GM21576 (cell line): ENCODE data around the gene CTF1.
"Not testable (repeated sequence)": the region's sequence is repeated elsewhere in the genome, so short reads cannot be mapped to it uniquely, and the experiment has no call there.

Source experiments
- ATAC-seq: cut with Tn5 transposase; IDR thresholded peaks from one replicate; pipeline ENCODE4 v1.9.1; 2021; ENCODE audit warnings: mild to moderate bottlenecking, moderate library complexity; ENCODE audit not compliant: unreplicated experiment

CTF1 gene

GRCh38 chr16:30887927-30888326 lies 8.5 kb upstream of the CTF1 start:
- no peak for ATAC-seq

DNA sequence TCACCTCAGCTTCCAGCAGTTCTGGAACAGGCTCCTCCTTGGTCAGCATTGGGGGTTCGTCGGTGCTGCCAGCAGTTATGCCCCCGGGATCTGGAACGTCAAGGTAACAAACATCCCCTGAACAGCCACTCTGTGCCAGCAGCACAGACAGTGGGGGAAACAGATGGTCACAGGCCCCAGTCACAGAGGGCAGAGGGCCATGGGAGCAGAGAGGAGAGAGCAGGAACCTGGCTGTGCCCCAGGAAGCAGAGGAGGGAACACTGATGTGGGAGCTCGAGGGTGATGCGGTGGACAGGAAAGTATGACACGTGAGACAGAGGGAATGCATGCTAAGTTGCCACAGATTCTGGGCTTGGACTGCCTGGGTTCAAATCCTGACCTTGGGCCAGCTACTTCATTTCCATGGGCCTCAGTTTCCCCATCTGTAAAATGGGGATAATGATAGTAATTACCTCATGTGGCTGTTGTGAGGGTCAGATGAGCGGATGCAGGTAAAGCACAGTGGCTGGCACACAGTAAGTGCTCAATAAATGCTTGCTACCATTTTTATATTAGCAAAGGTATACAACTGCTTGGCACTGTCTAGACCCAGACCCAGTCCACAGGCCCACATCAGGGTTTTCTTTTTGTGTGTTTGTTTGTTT lies 7.4 kb upstream of the CTF1 start:
- no peak for ATAC-seq

- ATAC-seq = no peak
Observed at GRCh38 chr16:30889721-30890120, 6.7 kb upstream of the CTF1 start.

DNA sequence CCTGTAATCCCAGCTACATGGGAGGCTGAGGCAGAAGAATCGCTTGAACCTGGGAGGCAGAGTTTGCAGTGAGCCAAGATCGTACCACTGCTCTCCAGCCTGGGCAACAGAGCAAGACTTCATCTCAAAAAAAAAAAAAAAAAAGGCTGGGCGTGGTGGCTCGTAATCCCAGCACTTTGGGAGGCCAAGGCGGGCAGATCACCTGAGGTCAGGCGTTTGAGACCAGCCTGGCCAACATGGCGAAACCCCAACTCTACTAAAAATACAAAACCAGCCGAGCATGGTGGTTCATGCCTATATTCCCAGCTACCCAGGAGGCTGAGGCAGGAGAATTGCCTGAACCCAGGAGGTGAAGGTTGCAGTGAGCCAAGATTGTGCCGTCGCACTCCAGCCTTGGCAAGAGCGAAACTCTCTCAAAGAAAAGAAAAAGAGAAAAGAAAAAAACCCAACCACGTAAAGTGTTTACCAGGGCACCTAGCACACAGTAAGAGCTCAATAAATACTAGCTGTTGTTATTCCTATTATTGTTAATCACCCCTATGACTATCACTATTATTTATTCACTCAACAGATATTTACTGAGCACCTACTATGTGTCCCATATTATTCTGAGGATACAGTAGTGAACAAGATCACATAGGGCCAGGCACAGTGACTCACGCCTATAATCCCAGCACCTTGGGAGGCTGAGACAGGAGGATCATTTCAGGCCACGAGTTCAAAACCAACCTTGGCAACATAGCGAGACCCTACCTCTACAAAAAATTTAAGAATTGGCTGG lies 5.2 kb upstream of the CTF1 start:
- ATAC-seq = not testable (repeated sequence)

DNA sequence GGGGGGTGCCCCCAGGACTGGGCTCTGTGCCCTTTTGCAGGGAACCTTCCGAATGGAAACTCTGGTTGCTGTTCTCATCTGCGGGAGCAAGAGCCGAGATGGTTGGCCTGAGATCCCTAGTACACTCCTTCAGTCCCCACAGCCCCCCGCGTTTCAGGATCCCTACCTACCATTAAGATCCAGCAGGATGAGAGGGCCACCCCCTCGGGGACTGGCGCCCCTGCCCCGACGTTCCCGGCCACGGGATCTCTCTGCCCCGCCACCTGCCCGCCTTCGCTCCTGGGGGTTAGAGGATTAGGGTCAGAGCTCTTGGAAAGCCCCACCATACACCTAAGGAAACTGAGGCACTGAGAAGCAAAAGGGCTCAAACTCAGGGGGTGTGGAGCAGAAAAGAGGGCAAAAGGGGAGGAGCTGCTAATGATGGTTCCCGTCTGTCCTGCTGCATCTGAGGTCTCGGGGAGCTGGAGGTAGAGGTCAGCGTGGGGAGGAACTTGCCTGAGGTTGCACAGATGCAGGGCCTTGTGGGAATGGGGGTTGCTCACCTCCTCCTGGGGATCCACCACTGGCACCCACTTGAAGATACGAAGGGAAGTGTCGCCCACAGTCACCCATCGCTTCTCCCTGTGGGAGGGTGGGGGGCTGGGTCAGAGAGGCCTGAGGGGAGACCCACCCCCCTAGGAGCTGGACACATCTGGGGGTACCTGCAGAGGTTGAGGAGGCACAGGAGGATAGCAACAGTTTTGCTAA lies 3.6 kb upstream of the CTF1 start:
- no peak for ATAC-seq

DNA sequence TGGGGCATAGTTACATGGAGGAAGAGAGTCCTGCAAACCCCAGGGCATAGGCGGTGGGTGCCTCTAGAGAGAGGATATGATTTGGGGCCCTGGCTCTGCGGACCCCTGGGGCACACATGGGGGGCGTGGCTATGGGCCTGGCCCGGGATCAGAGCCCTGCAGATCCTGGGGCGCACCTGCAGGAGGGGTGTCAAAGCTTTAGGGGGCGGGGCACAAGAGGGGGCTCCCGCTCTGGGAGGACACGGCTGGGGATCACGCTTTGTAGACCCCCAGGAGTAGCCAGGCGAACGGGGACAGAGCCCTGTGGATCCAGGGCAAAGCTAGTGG lies 3.0 kb upstream of the CTF1 start:
- ATAC-seq = no peak

DNA sequence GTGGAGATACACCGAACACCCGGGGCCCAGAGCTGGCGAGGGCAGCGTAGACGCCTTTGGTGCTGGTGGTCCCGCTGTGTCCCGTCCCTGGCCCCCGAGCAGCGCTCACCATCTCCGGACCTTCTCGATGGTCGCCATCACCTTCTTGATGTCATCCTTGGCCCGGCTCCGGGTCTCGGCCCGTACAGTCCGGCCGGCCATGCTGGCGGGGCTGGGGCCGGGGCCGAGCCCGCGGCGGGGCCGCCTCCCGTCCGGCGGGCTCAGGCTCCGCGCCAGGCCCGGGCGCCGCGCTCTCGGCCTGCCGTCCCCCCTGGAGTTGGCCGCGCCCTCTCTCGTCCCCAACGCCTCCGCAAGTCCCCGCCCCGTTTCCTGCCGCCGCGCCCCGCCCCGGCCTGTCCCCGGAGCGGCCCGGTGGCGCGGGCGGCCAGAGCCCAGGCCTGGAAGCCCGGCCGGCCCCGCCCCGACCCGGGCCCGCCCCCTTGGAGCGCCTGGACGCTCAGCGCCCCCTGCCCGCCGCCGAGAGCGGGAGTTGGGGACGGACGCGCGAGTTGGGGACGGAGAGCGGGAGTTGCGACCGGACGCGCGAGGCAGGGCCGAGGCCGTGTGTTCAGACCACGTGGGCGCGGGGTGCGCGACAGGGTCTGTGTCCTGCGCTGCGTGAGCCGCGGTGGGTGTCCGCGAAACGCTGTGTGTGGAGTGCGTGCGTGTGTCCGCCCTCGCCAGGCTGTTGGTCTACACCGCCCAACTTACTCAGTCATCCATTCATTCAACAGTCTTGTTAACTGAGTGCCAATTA lies 2.5 kb upstream of the CTF1 start, which contains the start of gene BCL7C:
BCL7C (minus strand) TSS at position 334 of the 796 bp plus-strand sequence; CDS start at position 201, 133 bp downstream.
- ATAC-seq = peak; percentile 67

DNA sequence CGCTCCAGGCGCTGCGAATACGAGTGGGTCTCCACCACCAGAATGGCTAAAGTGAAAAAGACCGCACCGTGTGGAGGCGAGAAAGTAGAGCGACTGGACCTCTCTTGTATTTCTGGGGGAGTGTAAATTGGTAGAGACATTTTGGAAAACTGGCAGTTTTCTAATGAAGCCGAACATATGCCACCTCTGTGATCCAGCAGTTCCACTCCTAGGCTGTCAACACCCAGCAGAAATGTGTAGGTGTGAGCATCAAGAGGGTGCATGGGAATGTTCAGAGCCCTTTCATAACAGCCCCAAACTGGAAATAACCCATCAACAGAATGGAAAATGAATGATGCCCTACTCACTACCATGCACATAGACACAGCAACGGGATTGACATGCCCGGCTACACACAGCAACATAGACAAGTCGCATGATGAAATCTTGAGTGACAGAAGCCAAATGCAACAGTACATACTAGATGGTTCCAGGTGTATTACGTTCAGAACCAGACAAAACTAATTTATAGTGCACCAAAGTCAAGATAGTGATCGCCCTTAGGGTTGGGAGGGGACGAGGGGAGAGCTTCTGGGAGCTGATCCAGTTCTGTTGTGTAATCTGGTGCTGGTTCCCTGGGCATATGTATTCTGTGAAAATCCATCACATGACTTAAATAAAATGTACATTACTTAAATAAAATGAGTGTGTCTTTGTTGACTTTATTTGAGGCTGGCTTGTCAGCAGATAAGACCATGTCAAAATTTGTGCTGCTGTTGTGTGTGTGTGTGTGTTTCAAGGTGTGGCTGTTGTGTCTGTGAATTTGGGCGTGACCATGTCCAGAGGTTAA lies 1.7 kb upstream of the CTF1 start:
- no peak for ATAC-seq

- no peak for ATAC-seq
Observed at GRCh38 chr16:30895627-30896260, 670 bp upstream of the CTF1 start.

DNA sequence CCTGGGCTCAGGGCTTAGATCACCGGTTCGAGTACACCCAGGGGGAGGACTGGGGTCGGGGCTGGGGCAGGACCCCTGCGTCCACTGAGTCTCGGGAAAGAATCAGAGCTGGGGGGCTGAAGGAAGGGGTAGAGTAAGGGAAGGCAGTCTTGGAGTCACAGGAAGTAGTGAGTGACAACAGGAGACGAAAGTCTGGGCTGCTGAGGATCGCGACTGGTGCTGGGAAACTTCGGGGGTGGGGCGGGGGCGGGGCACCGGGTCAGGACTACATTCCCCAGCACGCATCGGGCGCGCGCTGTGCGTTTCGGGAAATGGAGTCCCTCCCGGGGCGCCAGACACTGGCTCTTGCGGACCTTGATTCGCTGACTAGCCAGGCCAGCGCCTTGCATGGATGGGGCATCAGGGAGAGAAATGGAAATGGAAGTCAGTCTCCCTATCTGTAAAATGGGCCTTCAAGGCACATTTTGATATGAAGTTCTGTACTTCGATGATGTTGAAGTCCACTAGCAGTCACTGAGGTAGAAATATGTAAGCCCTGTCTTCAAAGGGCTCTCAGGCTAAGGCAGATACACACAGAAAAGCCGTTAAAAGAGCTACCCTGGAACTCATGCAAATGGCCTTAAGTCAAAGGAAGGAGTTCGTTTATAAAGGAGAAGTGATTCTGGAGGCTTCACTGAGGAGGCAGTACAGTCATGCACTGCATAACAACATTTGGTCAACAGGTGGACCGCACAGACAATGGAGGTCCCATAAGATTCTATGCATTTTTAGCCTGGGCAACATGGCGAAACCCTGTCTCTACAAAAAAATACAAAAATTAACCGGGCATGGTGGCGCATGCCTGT lies 697 bp downstream of the CTF1 start:
- ATAC-seq = peak; percentile 42

GRCh38 chr16:30899794-30900193 lies 3.4 kb downstream of the CTF1 start:
- ATAC-seq = no peak

- ATAC-seq = no peak
Observed at GRCh38 chr16:30900588-30900987, 4.2 kb downstream of the CTF1 start.

DNA sequence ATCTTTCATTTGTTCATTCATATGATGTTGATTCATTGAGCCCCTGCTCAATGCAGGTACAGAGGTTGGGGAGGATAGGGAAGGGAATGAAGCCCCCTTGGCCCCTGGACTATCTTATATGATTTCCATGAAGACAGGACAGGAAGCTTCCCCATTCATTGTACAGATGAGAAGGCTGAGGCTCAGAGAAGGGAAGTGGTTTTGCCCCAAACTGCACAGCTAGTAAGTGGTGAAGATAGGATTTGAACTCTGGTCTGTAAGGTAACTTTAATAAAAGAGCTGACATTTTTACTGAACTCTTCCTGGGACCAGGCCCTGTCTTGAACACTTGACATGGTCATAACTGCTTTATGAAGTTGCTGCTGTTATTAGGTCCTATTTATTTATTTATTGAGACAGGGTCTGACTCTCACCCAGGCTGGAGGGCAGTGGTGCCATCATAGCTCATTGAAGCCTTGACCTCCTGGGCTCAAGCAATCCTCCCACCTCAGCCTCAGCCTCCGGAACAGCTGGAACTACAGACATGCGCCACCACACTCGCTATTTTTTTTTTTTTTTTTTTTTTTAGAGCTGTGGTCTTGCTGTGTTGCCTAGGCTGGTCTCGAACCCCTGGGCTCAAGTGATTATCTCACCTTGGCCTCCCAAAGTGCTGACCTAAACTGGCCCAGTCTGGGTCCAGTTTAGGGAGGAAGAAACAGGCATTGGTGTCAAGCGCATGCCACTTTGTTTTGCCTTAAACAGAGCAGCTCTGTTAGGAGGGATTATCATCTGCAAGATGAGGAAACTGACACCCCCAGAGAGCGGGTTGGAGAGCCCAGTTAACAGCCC lies 5.0 kb downstream of the CTF1 start:
- ATAC-seq = no peak

DNA sequence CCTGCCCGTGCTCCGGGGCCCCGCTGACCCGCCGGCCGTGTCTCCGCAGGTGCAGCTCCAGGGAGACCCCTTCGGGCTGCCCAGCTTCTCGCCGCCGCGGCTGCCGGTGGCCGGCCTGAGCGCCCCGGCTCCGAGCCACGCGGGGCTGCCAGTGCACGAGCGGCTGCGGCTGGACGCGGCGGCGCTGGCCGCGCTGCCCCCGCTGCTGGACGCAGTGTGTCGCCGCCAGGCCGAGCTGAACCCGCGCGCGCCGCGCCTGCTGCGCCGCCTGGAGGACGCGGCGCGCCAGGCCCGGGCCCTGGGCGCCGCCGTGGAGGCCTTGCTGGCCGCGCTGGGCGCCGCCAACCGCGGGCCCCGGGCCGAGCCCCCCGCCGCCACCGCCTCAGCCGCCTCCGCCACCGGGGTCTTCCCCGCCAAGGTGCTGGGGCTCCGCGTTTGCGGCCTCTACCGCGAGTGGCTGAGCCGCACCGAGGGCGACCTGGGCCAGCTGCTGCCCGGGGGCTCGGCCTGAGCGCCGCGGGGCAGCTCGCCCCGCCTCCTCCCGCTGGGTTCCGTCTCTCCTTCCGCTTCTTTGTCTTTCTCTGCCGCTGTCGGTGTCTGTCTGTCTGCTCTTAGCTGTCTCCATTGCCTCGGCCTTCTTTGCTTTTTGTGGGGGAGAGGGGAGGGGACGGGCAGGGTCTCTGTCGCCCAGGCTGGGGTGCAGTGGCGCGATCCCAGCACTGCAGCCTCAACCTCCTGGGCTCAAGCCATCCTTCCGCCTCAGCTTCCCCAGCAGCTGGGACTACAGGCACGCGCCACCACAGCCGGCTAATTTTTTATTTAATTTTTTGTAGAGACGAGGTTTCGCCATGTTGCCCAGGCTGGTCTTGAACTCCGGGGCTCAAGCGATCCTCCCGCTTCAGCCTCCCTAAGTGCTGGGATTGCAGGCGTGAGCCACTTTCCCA lies 5.9 kb downstream of the CTF1 start:
- peak; percentile 49 for ATAC-seq

- ATAC-seq = no peak
Observed at GRCh38 chr16:30903002-30903401, 6.6 kb downstream of the CTF1 start.

GRCh38 chr16:30903596-30903995 lies 7.2 kb downstream of the CTF1 start:
- ATAC-seq = no peak
